Measurements from ENCODE around the gene SELPLG. TPM values are rescaled to one million over a fixed set of nuclear protein-coding genes. Genes with fewer than 3 reads are reported as not detected.

The SELPLG gene
- total and polyA plus RNA-seq, 2 donors (not counting 1 experiment from before 2014, with no cell fraction given): 6.1 to 8.0 TPM

GRCh38 chr12:108635997-108636808 lies 2.5 kb upstream of the SELPLG start:
- no peaks in the 10 kb centered on the region for H3K27me3 ChIP-seq (replicated peaks in 1 of 4; ENCODE audit: control extremely low read depth in 1 of 4, control insufficient read depth in 3 of 4, insufficient read depth in 4 of 4, low read length in 3 of 4)
- H3K36me3 ChIP-seq (replicated peaks in 1 of 2; ENCODE audit: control extremely low read depth in 1 of 2, control insufficient read depth in 1 of 2, extremely low read depth in 1 of 2, insufficient read depth in 2 of 2, low read length in 1 of 2): peaks cover 0 to 19% of the 10 kb centered on the region in 2 experiments
- H3K27ac Mint-ChIP-seq: peak overlapping the region; percentile 100
- CTCF ChIA-PET: interaction anchor here (0.6 to 17.3 kb wide), 8 partner anchors 8 to 457 kb away, joined by 3 to 431 read pairs (median 36); partner anchors contain the start of genes ISCU and SART3
- peak overlapping the region; percentile 81 for H3K9ac ChIP-seq (ENCODE audit: low read length)
- peak overlapping the region; percentile 92 to 95 for H3K27ac ChIP-seq (ENCODE audit: low read length in 2 of 2)
- DNase-seq (no peak), ATAC-seq (ENCODE audit: low read depth) (no peak)
- intact Hi-C loops (cut with micrococcal nuclease): loop anchor here (1.0 to 10.0 kb wide), 5 partner anchors 28 to 521 kb away; partner anchors contain the start of genes ALKBH2, SSH1 and UNG
- H3K9me3 ChIP-seq (ENCODE audit: control extremely low read depth in 1 of 3, control insufficient read depth in 2 of 3, insufficient read depth in 1 of 3, low read length in 2 of 3): peaks cover 0 to 3% (median 2%) of the 10 kb centered on the region in 3 donors
- H2AFZ ChIP-seq (ENCODE audit: insufficient read depth, low read depth, low read length, poor library complexity, severe bottlenecking): no peak overlapping the region
- TF ChIP-seq CTCF (IDR thresholded peaks at IDR 0.05): no peak
- TF ChIP-seq EZH2 (IDR thresholded peaks at IDR 0.05; ENCODE audit: borderline replicate concordance, insufficient read depth, low read depth, low read length, poor library complexity, severe bottlenecking): no peak
- H3K4me1 Mint-ChIP-seq: peaks cover 90% of the 10 kb centered on the region
- H3K79me2 ChIP-seq (ENCODE audit: control insufficient read depth, insufficient read depth, low read length): peaks cover 44% of the 10 kb centered on the region
- peak overlapping the region; percentile 62 to 87 (median 78) for H3K4me3 ChIP-seq (ENCODE audit: control extremely low read depth in 1 of 5, extremely low read depth in 1 of 5, insufficient read depth in 1 of 5, low read depth in 2 of 5, low read length in 4 of 5)
- POLR2A ChIA-PET: interaction anchor here (0.5 to 14.8 kb wide), 15 partner anchors 9 to 94 kb away, joined by 3 to 133 read pairs (median 8); partner anchors contain the start of genes ISCU and SART3
- peak overlapping the region; percentile 99 for H3K4me3 Mint-ChIP-seq
- peaks cover 79 to 88% of the 10 kb centered on the region in 2 donors for H3K4me1 ChIP-seq (ENCODE audit: control insufficient read depth in 2 of 2, insufficient read depth in 2 of 2, low read length in 2 of 2)
- H3K4me2 ChIP-seq (replicated peaks; ENCODE audit: low read depth, low read length, poor library complexity, severe bottlenecking): peak overlapping the region; percentile 84
- H3K9me3 Mint-ChIP-seq (ENCODE audit: insufficient read depth): no peaks in the 10 kb centered on the region
- 0% methylated on average over 1 of the region's 6 CpGs for WGBS (ENCODE audit: insufficient coverage)
- peaks cover 10% of the 10 kb centered on the region for H4K20me1 ChIP-seq (ENCODE audit: control insufficient read depth, insufficient read depth, low read length, poor library complexity, severe bottlenecking)
- H3K27me3 Mint-ChIP-seq: no peaks in the 10 kb centered on the region
